IPS-NIHi11 (cell line): ENCODE data around the gene CD180.

Experiments used
- DNase-seq: peaks from one replicate; pipeline ENCODE4 v3.0.0; 2012; ENCODE audit warnings: mixed read lengths, low spot score

Gene CD180

GRCh38 chr5:67211926-67212325, 15.3 kb upstream of the CD180 start:
- DNase-seq = no peak

GRCh38 chr5:67209141-67209771, 12.7 kb upstream of the CD180 start:
- peak; percentile 82 for DNase-seq

GRCh38 chr5:67208403-67208802, 11.8 kb upstream of the CD180 start:
- no peak for DNase-seq

- DNase-seq = no peak
Observed at GRCh38 chr5:67206929-67207328, 10.3 kb upstream of the CD180 start.

- no peak for DNase-seq
Observed at GRCh38 chr5:67206461-67206860, 9.9 kb upstream of the CD180 start.

GRCh38 chr5:67205981-67206380, 9.4 kb upstream of the CD180 start:
- no peak for DNase-seq

GRCh38 chr5:67204821-67205220, 8.2 kb upstream of the CD180 start:
- no peak for DNase-seq

GRCh38 chr5:67203701-67204074, 7.1 kb upstream of the CD180 start:
- no peak for DNase-seq

GRCh38 chr5:67202828-67203227, 6.2 kb upstream of the CD180 start:
- DNase-seq = no peak

GRCh38 chr5:67201897-67202549, 5.4 kb upstream of the CD180 start:
- DNase-seq = no peak

GRCh38 chr5:67200809-67201562, 4.4 kb upstream of the CD180 start:
- no peak for DNase-seq

- DNase-seq = no peak
Observed at GRCh38 chr5:67199859-67200258, 3.3 kb upstream of the CD180 start.

- DNase-seq = no peak
Observed at GRCh38 chr5:67198917-67199316, 2.3 kb upstream of the CD180 start.

- no peak for DNase-seq
Observed at GRCh38 chr5:67197536-67197935, 937 bp upstream of the CD180 start.

- DNase-seq = no peak
Observed at GRCh38 chr5:67195406-67196275, 958 bp downstream of the CD180 start.

- DNase-seq = no peak
Observed at GRCh38 chr5:67194166-67194565, 2.4 kb downstream of the CD180 start.

- DNase-seq = no peak
Observed at GRCh38 chr5:67193439-67193807, 3.2 kb downstream of the CD180 start.

GRCh38 chr5:67192719-67193438, 3.7 kb downstream of the CD180 start:
- no peak for DNase-seq

- peak; percentile 24 for DNase-seq
Observed at GRCh38 chr5:67190861-67191260, 5.7 kb downstream of the CD180 start.

- DNase-seq = no peak
Observed at GRCh38 chr5:67190410-67190809, 6.2 kb downstream of the CD180 start.

GRCh38 chr5:67189931-67190330, 6.7 kb downstream of the CD180 start:
- no peak for DNase-seq

GRCh38 chr5:67189079-67189354, 7.6 kb downstream of the CD180 start:
- DNase-seq = no peak
